SK-N-SH treated with all-trans-retinoic acid at 6 μM for 48 hours (cell line): ENCODE results near the gene CDH16.

Experiments used
- ATAC-seq: fragments of 200-7000 bp; cut with Tn5 transposase; 3 replicates; pipeline ENCODE4 v1.9.1; 2020; ENCODE audit warnings: mild to moderate bottlenecking, moderate library complexity
- BACH2 ChIP-seq: fragments of 250-450 bp; sonication (Bioruptor Pico); IDR thresholded peaks from 2 replicates; pipeline ENCODE4 v1.9.0; 2021; ENCODE audit warnings: mild to moderate bottlenecking, borderline replicate concordance
- CSDC2 ChIP-seq: fragments of 250-450 bp; sonication (Bioruptor Pico); IDR thresholded peaks from 2 replicates; pipeline ENCODE4 v1.5.0; 2020; ENCODE audit warnings: mild to moderate bottlenecking, moderate library complexity
- ESRRG ChIP-seq: fragments of 250-450 bp; sonication (Bioruptor Pico); IDR thresholded peaks from 2 replicates; pipeline ENCODE4 v1.6.1; 2021; ENCODE audit warnings: mild to moderate bottlenecking
- GLIS3 ChIP-seq: fragments of 250-450 bp; sonication (Bioruptor Pico); IDR thresholded peaks from 2 replicates; pipeline ENCODE4 v1.5.0; 2020; ENCODE audit warnings: mild to moderate bottlenecking, moderate library complexity
- ISL1 ChIP-seq: fragments of 250-450 bp; sonication (Bioruptor Pico); IDR thresholded peaks from 2 replicates; pipeline ENCODE4 v2.1.2; 2022; ENCODE audit warnings: mild to moderate bottlenecking, moderate library complexity
- OSR1 ChIP-seq: fragments of 250-450 bp; sonication (Bioruptor Pico); IDR thresholded peaks from 2 replicates; pipeline ENCODE4 v1.8.0; 2022; ENCODE audit warnings: moderate library complexity, mild to moderate bottlenecking, inconsistent platforms
- RARB ChIP-seq: fragments of 250-450 bp; sonication (Bioruptor Pico); IDR thresholded peaks from 2 replicates; pipeline ENCODE4 v1.8.0; 2021; ENCODE audit warnings: mild to moderate bottlenecking, moderate library complexity
- TCF4 ChIP-seq: fragments of 250-450 bp; sonication (Bioruptor Pico); IDR thresholded peaks from 2 replicates; pipeline ENCODE4 v1.8.0; 2021; ENCODE audit warnings: mild to moderate bottlenecking, moderate library complexity, borderline replicate concordance
- TOX ChIP-seq: fragments of 250-450 bp; sonication (Bioruptor Pico); IDR thresholded peaks from 2 replicates; pipeline ENCODE4 v1.8.0; 2021; ENCODE audit warnings: mild to moderate bottlenecking, moderate library complexity, borderline replicate concordance
- ZC3H10 ChIP-seq: fragments of 250-450 bp; sonication (Bioruptor Pico); IDR thresholded peaks from 2 replicates; pipeline ENCODE4 v1.5.1; 2021; ENCODE audit warnings: mild to moderate bottlenecking, moderate library complexity
- ZFP3 ChIP-seq: fragments of 250-450 bp; sonication (Bioruptor Pico); IDR thresholded peaks from 2 replicates; pipeline ENCODE4 v1.5.0; 2020; ENCODE audit warnings: mild to moderate bottlenecking, moderate library complexity
- ZFP30 ChIP-seq: fragments of 450-650 bp; formaldehyde crosslinking; IDR thresholded peaks from 2 replicates; pipeline ENCODE4 v1.5.0; 2022; ENCODE audit warnings: mild to moderate bottlenecking, moderate library complexity
- ZNF565 ChIP-seq: fragments of 450-650 bp; formaldehyde crosslinking; conservative IDR thresholded peaks from 2 replicates; pipeline ENCODE4 v1.5.0; 2020; ENCODE audit warnings: low read depth, mild to moderate bottlenecking, moderate library complexity
- ZNF70 ChIP-seq: fragments of 450-650 bp; formaldehyde crosslinking; IDR thresholded peaks from 2 replicates; pipeline ENCODE4 v1.5.0; 2020; ENCODE audit warnings: mild to moderate bottlenecking, moderate library complexity
- ZNF8 ChIP-seq: fragments of 450-650 bp; formaldehyde crosslinking; IDR thresholded peaks from 2 replicates; pipeline ENCODE4 v1.5.0; 2020; ENCODE audit warnings: mild to moderate bottlenecking, moderate library complexity
- TF ChIP-seq, protein P1 (sequence below): fragments of 250-450 bp; sonication (Bioruptor Pico); IDR thresholded peaks from 2 replicates; pipeline ENCODE4 v1.5.1; 2021; ENCODE audit warnings: mild to moderate bottlenecking, moderate library complexity
- TF ChIP-seq, protein P2 (sequence below): fragments of 250-450 bp; sonication (Bioruptor Pico); IDR thresholded peaks from 2 replicates; pipeline ENCODE4 v1.8.0; 2020; ENCODE audit warnings: mild to moderate bottlenecking, moderate library complexity, borderline replicate concordance
- TF ChIP-seq, protein P3 (sequence below): fragments of 250-450 bp; sonication (Bioruptor Pico); IDR thresholded peaks from 2 replicates; pipeline ENCODE4 v1.5.0; 2020; ENCODE audit warnings: mild to moderate bottlenecking, moderate library complexity
- TF ChIP-seq, protein P4 (sequence below): fragments of 250-450 bp; sonication (Bioruptor Pico); IDR thresholded peaks from 2 replicates; pipeline ENCODE4 v1.8.0; 2021; ENCODE audit warnings: low read depth, mild to moderate bottlenecking, moderate library complexity, borderline replicate concordance
- TF ChIP-seq, protein P5 (sequence below): fragments of 250-450 bp; sonication (Bioruptor Pico); IDR thresholded peaks from 2 replicates; pipeline ENCODE4 v1.5.1; 2020; ENCODE audit warnings: low read depth, mild to moderate bottlenecking, moderate library complexity

The CDH16 gene

DNA sequence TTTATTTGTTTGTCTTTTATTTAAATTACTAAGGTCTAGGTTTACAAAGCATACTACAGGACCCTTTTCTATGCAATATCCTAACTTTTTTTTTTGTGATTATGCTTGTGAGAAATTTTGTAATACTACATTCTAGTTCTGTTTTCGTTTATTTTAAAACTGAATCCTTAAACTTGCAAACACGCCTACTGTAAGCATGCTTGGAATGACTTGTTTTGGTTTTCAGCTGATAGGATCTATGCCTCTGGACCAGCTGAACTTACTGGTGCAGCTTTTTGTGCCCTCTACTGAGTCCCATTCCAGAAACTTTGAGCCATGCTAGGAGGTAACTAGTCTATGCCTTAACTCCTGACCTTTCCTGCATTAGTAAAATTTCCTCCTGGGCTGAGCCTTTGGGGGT lies 32.4 kb downstream of the CDH16 start:
- TF ChIP-seq, protein P1, sequence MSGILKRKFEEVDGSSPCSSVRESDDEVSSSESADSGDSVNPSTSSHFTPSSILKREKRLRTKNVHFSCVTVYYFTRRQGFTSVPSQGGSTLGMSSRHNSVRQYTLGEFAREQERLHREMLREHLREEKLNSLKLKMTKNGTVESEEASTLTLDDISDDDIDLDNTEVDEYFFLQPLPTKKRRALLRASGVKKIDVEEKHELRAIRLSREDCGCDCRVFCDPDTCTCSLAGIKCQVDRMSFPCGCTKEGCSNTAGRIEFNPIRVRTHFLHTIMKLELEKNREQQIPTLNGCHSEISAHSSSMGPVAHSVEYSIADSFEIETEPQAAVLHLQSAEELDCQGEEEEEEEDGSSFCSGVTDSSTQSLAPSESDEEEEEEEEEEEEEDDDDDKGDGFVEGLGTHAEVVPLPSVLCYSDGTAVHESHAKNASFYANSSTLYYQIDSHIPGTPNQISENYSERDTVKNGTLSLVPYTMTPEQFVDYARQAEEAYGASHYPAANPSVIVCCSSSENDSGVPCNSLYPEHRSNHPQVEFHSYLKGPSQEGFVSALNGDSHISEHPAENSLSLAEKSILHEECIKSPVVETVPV (CRISPR knock-in tag) = no peak
- TF ChIP-seq, protein P2, sequence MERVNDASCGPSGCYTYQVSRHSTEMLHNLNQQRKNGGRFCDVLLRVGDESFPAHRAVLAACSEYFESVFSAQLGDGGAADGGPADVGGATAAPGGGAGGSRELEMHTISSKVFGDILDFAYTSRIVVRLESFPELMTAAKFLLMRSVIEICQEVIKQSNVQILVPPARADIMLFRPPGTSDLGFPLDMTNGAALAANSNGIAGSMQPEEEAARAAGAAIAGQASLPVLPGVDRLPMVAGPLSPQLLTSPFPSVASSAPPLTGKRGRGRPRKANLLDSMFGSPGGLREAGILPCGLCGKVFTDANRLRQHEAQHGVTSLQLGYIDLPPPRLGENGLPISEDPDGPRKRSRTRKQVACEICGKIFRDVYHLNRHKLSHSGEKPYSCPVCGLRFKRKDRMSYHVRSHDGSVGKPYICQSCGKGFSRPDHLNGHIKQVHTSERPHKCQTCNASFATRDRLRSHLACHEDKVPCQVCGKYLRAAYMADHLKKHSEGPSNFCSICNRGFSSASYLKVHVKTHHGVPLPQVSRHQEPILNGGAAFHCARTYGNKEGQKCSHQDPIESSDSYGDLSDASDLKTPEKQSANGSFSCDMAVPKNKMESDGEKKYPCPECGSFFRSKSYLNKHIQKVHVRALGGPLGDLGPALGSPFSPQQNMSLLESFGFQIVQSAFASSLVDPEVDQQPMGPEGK (CRISPR knock-in tag) = no peak
- no peak for TF ChIP-seq GLIS3 (CRISPR knock-in tag)
- TF ChIP-seq BACH2 (CRISPR knock-in tag) = no peak
- TF ChIP-seq, protein P3, sequence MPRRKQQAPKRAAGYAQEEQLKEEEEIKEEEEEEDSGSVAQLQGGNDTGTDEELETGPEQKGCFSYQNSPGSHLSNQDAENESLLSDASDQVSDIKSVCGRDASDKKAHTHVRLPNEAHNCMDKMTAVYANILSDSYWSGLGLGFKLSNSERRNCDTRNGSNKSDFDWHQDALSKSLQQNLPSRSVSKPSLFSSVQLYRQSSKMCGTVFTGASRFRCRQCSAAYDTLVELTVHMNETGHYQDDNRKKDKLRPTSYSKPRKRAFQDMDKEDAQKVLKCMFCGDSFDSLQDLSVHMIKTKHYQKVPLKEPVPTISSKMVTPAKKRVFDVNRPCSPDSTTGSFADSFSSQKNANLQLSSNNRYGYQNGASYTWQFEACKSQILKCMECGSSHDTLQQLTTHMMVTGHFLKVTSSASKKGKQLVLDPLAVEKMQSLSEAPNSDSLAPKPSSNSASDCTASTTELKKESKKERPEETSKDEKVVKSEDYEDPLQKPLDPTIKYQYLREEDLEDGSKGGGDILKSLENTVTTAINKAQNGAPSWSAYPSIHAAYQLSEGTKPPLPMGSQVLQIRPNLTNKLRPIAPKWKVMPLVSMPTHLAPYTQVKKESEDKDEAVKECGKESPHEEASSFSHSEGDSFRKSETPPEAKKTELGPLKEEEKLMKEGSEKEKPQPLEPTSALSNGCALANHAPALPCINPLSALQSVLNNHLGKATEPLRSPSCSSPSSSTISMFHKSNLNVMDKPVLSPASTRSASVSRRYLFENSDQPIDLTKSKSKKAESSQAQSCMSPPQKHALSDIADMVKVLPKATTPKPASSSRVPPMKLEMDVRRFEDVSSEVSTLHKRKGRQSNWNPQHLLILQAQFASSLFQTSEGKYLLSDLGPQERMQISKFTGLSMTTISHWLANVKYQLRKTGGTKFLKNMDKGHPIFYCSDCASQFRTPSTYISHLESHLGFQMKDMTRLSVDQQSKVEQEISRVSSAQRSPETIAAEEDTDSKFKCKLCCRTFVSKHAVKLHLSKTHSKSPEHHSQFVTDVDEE (CRISPR knock-in tag) = no peak
- no peak for TF ChIP-seq ESRRG
- TF ChIP-seq ZNF8 (CRISPR knock-in tag) = no peak
- TF ChIP-seq TCF4 (CRISPR knock-in tag) = no peak
- TF ChIP-seq OSR1 = no peak
- no peak for TF ChIP-seq ZC3H10 (CRISPR knock-in tag)
- TF ChIP-seq CSDC2 (CRISPR knock-in tag) = no peak
- TF ChIP-seq ZFP3 = no peak
- no peak for TF ChIP-seq TOX (CRISPR knock-in tag)
- no peak for TF ChIP-seq ZNF70 (CRISPR knock-in tag)
- TF ChIP-seq, protein P4, sequence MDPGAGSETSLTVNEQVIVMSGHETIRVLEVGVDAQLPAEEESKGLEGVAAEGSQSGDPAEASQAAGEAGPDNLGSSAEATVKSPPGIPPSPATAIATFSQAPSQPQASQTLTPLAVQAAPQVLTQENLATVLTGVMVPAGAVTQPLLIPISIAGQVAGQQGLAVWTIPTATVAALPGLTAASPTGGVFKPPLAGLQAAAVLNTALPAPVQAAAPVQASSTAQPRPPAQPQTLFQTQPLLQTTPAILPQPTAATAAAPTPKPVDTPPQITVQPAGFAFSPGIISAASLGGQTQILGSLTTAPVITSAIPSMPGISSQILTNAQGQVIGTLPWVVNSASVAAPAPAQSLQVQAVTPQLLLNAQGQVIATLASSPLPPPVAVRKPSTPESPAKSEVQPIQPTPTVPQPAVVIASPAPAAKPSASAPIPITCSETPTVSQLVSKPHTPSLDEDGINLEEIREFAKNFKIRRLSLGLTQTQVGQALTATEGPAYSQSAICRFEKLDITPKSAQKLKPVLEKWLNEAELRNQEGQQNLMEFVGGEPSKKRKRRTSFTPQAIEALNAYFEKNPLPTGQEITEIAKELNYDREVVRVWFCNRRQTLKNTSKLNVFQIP (CRISPR knock-in tag) = no peak
- ATAC-seq = no peak

DNA sequence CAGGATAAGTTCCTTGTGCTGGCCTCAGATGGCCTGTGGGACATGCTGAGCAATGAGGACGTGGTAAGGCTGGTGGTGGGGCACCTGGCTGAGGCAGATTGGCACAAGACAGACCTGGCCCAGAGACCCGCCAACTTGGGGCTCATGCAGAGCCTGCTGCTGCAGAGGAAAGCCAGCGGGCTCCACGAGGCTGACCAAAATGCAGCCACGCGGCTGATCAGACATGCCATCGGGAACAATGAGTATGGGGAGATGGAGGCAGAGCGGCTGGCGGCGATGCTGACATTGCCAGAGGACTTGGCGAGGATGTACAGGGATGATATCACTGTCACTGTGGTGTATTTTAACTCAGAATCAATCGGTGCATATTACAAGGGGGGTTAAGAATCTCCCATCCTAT lies 33.2 kb downstream of the CDH16 start:
- no peak for ATAC-seq
- TF ChIP-seq, protein P5, sequence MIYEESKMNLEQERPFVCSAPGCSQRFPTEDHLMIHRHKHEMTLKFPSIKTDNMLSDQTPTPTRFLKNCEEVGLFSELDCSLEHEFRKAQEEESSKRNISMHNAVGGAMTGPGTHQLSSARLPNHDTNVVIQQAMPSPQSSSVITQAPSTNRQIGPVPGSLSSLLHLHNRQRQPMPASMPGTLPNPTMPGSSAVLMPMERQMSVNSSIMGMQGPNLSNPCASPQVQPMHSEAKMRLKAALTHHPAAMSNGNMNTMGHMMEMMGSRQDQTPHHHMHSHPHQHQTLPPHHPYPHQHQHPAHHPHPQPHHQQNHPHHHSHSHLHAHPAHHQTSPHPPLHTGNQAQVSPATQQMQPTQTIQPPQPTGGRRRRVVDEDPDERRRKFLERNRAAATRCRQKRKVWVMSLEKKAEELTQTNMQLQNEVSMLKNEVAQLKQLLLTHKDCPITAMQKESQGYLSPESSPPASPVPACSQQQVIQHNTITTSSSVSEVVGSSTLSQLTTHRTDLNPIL = no peak
- TF ChIP-seq ZNF565 (CRISPR knock-in tag) (no peak), ZFP3 (no peak), ZNF70 (CRISPR knock-in tag) (no peak)
- TF ChIP-seq, all 23 proteins: peak for 0

DNA sequence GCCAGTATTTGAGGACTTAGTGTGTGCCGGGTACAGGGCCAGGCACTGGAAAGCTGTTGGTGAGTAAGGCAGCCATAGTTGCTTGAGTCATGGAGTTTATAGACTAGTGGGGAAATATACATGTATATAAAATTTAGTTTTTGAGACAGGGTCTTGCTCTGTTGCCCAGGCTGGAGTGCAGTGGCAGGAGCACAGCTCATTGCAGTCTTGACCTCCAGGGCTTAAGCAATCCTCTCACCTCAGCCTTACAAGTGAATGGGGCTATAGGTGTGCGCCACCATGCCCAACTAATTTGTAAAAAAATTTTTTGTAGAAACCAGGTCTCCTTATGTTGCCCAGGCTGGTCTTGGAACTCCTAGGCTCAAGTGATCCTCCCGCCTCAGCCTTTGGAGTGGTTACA lies 36.0 kb downstream of the CDH16 start:
- no peak for ATAC-seq
- TF ChIP-seq ZFP30 (CRISPR knock-in tag) = no peak
- no peak for TF ChIP-seq ISL1 (CRISPR knock-in tag)
- TF ChIP-seq ZFP3 = no peak
- TF ChIP-seq GLIS3 (CRISPR knock-in tag) = no peak

DNA sequence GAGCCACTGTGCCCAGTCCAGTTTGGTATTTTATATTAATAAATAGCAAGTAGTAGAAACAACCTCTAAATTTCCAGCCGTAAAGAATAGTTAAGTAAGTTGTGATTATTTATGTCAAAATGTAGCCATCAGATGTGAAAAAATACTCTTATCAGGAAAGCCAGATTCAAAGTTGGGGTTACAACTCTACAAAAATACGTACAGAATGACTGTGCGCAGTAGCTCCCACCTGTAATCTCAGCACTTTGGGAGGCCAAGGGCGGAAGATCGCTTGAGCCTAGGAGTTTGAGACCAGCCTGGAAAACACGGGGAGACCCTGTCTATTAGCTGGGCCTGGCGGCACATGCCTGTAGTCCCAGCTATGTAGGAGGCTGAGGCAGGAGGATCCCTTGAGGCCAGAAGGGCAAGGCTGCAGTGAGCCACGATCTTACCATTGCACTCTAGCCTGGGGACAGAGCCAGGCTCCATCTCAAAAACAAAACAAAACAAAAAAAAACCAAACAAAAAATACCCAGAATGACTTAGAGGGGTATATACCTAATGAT lies 36.6 kb downstream of the CDH16 start:
- no peak for ATAC-seq
- TF ChIP-seq ZC3H10 (CRISPR knock-in tag) (no peak), RARB (CRISPR knock-in tag) (no peak), ZNF70 (CRISPR knock-in tag) (no peak), ZFP3 (no peak)
- TF ChIP-seq, protein P4 (CRISPR knock-in tag) = no peak
- TF ChIP-seq, protein P1 (CRISPR knock-in tag) = no peak
